H1 (cell line): ENCODE measurements around the gene ANKRD40CL. TPM values are rescaled to one million over a fixed set of nuclear protein-coding genes. Genes with fewer than 3 reads are reported as not detected.
A peak's percentile ranks its signal among the peaks of the same experiment; 100 is the strongest.

Source experiments
- CTCF ChIA-PET: fragments of 300-600 bp; sonication (Branson Sonifier 250); formaldehyde crosslinking; loops from one replicate; lab custom pipeline; 2021; ENCODE audit not compliant: partially characterized antibody; lab: Charles Lee
- POLR2A ChIA-PET: fragments of 300-600 bp; sonication (Branson Sonifier 250); formaldehyde crosslinking; loops from one replicate; lab custom pipeline; 2021; ENCODE audit warnings: inconsistent platforms; ENCODE audit not compliant: partially characterized antibody; lab: Charles Lee
- DNase-seq, 2 experiments: peaks; one replicate each; pipeline versions ENCODE4 v3.0.0 to v3.0.0-alpha.2; 2010 to 2022; ENCODE audit warnings: low spot score in 2 of 2, low read depth in 1 of 2, mixed read lengths in 1 of 2
- FAIRE-seq: peaks from 2 replicates; lab custom pipeline; 2011; peaks lifted over from hg19 to GRCh38; lab: Jason Lieb, UNC
- H2AFZ ChIP-seq: 2 replicates; pipeline ENCODE4 v1.8.1; 2012; ENCODE audit warnings: low read length, inconsistent platforms
- H2AK5ac ChIP-seq: 2 replicates; pipeline ENCODE4 v1.6.1; 2013; ENCODE audit warnings: low read depth, low read length
- H2BK120ac ChIP-seq: replicated peaks from 2 replicates; pipeline ENCODE3; 2013; ENCODE audit warnings: low read depth, low read length, inconsistent platforms
- H2BK12ac ChIP-seq: 2 replicates; pipeline ENCODE4 v1.6.1; 2013; ENCODE audit warnings: low read depth, low read length
- H2BK15ac ChIP-seq: 2 replicates; pipeline ENCODE4 v1.6.1; 2013; ENCODE audit warnings: low read length
- H2BK20ac ChIP-seq: 2 replicates; pipeline ENCODE4 v1.6.1; 2013; ENCODE audit warnings: low read length
- H2BK5ac ChIP-seq: 2 replicates; pipeline ENCODE4 v1.6.1; 2013; ENCODE audit warnings: low read depth, low read length
- H3K14ac ChIP-seq: 2 replicates; pipeline ENCODE4 v1.6.1; 2013; ENCODE audit warnings: inconsistent platforms; ENCODE audit not compliant: insufficient read length
- H3K18ac ChIP-seq: 2 replicates; pipeline ENCODE4 v1.6.1; 2013; ENCODE audit warnings: low read length; ENCODE audit errors: extremely low read depth
- H3K23ac ChIP-seq: 2 replicates; pipeline ENCODE4 v1.6.1; 2013; ENCODE audit warnings: inconsistent platforms; ENCODE audit not compliant: insufficient read length
- H3K23me2 ChIP-seq: 2 replicates; pipeline ENCODE4 v1.6.1; 2013; ENCODE audit warnings: low read depth, low read length
- H3K27ac ChIP-seq: 2 replicates; pipeline ENCODE4 v1.6.1; 2011; ENCODE audit warnings: low read depth, low read length, inconsistent platforms
- H3K27me3 ChIP-seq, 4 experiments: replicated peaks in 1 of 4; 1 replicate in 1 of 4; 2 replicates in 3 of 4; pipeline versions ENCODE4 v1.6.1 to v1.8.1; 2011 to 2013; ENCODE audit warnings: low read length in 3 of 4, mild to moderate bottlenecking in 3 of 4, inconsistent platforms in 2 of 4, mixed read lengths in 2 of 4, moderate library complexity in 1 of 4; ENCODE audit not compliant: control insufficient read depth in 3 of 4, insufficient read depth in 3 of 4; ENCODE audit errors: extremely low read depth in 1 of 4
- H3K36me3 ChIP-seq, 4 experiments: 2 replicates each; pipeline versions ENCODE4 v1.6.1 to v1.8.1; 2011 to 2013; ENCODE audit warnings: mild to moderate bottlenecking in 4 of 4, low read length in 3 of 4, moderate library complexity in 2 of 4, control low read depth in 1 of 4, inconsistent platforms in 1 of 4; ENCODE audit not compliant: insufficient read depth in 4 of 4, control insufficient read depth in 2 of 4
- H3K4ac ChIP-seq: replicated peaks from 2 replicates; pipeline ENCODE3; 2013; ENCODE audit warnings: low read length, low read depth, mixed read lengths, inconsistent platforms; ENCODE audit not compliant: insufficient read length
- H3K4me1 ChIP-seq, 4 experiments: replicated peaks in 1 of 4; 1 replicate in 1 of 4; 2 replicates in 3 of 4; pipeline versions ENCODE4 v1.6.1 to v1.8.1; 2011 to 2013; ENCODE audit warnings: low read length in 3 of 4, inconsistent platforms in 2 of 4, mixed read lengths in 1 of 4; ENCODE audit not compliant: insufficient read depth in 4 of 4, control insufficient read depth in 3 of 4
- H3K4me2 ChIP-seq, 2 experiments: 2 replicates each; pipeline versions ENCODE4 v1.6.1 to v1.8.1; 2011 to 2013; ENCODE audit warnings: low read depth in 2 of 2, low read length in 2 of 2, control low read depth in 1 of 2, inconsistent platforms in 1 of 2, mild to moderate bottlenecking in 1 of 2; ENCODE audit not compliant: insufficient read depth in 1 of 2
- H3K4me3 ChIP-seq, 4 experiments: fragments of 200-600, 300-600 bp in 1 of 4; sonication (generic), shearing (Covaris generic), sonication (Bioruptor Twin) in 1 of 4; 2 replicates each; pipeline versions ENCODE4 v1.5.1 to v1.8.1; 2011 to 2016; ENCODE audit warnings: low read length in 4 of 4, low read depth in 3 of 4, control low read depth in 2 of 4, inconsistent platforms in 2 of 4, mild to moderate bottlenecking in 2 of 4, mixed read lengths in 1 of 4, moderate library complexity in 1 of 4; ENCODE audit not compliant: insufficient read depth in 2 of 4; ENCODE audit errors: extremely low read depth in 1 of 4
- H3K56ac ChIP-seq: replicated peaks from 2 replicates; pipeline ENCODE3; 2013; ENCODE audit warnings: low read depth, mild to moderate bottlenecking, mixed read lengths, low read length, inconsistent platforms; ENCODE audit not compliant: insufficient read length
- H3K79me1 ChIP-seq: 2 replicates; pipeline ENCODE4 v1.6.1; 2013; ENCODE audit warnings: low read depth, low read length, control low read depth
- H3K79me2 ChIP-seq, 2 experiments: 2 replicates each; pipeline versions ENCODE4 v1.6.1 to v1.8.1; 2012 to 2013; ENCODE audit warnings: low read length in 2 of 2, mild to moderate bottlenecking in 2 of 2, inconsistent platforms in 1 of 2; ENCODE audit not compliant: insufficient read depth in 2 of 2, control insufficient read depth in 1 of 2
- H3K9ac ChIP-seq, 4 experiments: replicated peaks in 1 of 4; 1 replicate in 1 of 4; 2 replicates in 3 of 4; pipeline versions ENCODE4 v1.6.1 to v1.8.1; 2011 to 2013; ENCODE audit warnings: low read depth in 3 of 4, low read length in 3 of 4, control low read depth in 2 of 4, mild to moderate bottlenecking in 2 of 4, moderate library complexity in 2 of 4, inconsistent platforms in 1 of 4; ENCODE audit errors: extremely low read depth in 1 of 4
- H3K9me3 ChIP-seq, 2 experiments: 2 replicates each; pipeline versions ENCODE4 v1.6.1 to v1.8.1; 2012 to 2013; ENCODE audit warnings: mild to moderate bottlenecking in 2 of 2, moderate library complexity in 2 of 2, control low read depth in 1 of 2, inconsistent platforms in 1 of 2, low read depth in 1 of 2, low read length in 1 of 2, mixed read lengths in 1 of 2; ENCODE audit not compliant: insufficient read depth in 2 of 2
- H4K20me1 ChIP-seq, 2 experiments: replicated peaks in 1 of 2; 2 replicates each; pipeline versions ENCODE3 to v1.8.1; 2011 to 2013; ENCODE audit warnings: inconsistent platforms in 2 of 2, low read length in 2 of 2, mild to moderate bottlenecking in 1 of 2; ENCODE audit not compliant: insufficient read depth in 2 of 2, control insufficient read depth in 1 of 2
- H4K5ac ChIP-seq: 2 replicates; pipeline ENCODE4 v1.6.1; 2013; ENCODE audit warnings: low read length, low read depth, mixed read lengths, inconsistent platforms; ENCODE audit not compliant: insufficient read length
- H4K8ac ChIP-seq: 2 replicates; pipeline ENCODE4 v1.8.0; 2013; ENCODE audit warnings: mild to moderate bottlenecking, moderate library complexity, low read length, inconsistent platforms; ENCODE audit not compliant: insufficient read depth; ENCODE audit errors: extremely low read depth
- H4K91ac ChIP-seq: replicated peaks from 2 replicates; pipeline ENCODE3; 2013; ENCODE audit warnings: low read length, mixed read lengths, inconsistent platforms; ENCODE audit not compliant: insufficient read length
- RAD21 ChIP-seq, 2 experiments: IDR thresholded peaks in 1 of 2; conservative IDR thresholded peaks in 1 of 2; 2 replicates each; pipeline ENCODE4 v1.6.1; 2011; ENCODE audit warnings: low read depth in 2 of 2, low read length in 2 of 2, improper control_type of control experiment in 1 of 2, inconsistent platforms in 1 of 2, mild to moderate bottlenecking in 1 of 2, moderate library complexity in 1 of 2
- WGBS, 2 experiments: shearing (Covaris generic) in 1 of 2; methylation state at CpG; one replicate each; pipeline versions ENCODE4 v1.1.6 to v1.1.7; 2013 to 2015; ENCODE audit warnings: low lambda C conversion rate in 2 of 2, mixed read lengths in 2 of 2, inconsistent platforms in 1 of 2, low coverage in 1 of 2, missing lambda C conversion rate in 1 of 2; ENCODE audit not compliant: insufficient replicate concordance in 2 of 2, insufficient coverage in 1 of 2, insufficient read length in 1 of 2; ENCODE audit errors: extremely low coverage in 1 of 2, missing lambda C conversion rate in 1 of 2; 5-methylcytosine and 5-hydroxymethylcytosine counted together
- polyA plus RNA-seq, 7 experiments: library from polyadenylated mRNA; depleted of rRNA in 3 of 7; stranded (reverse) in 5 of 7; unstranded in 2 of 7; fragments of >200 nt in 5 of 7; fragments of 200-250 nt in 2 of 7; gene quantifications; 1 replicate in 5 of 7; 2 replicates in 1 of 7; 4 replicates in 1 of 7; pipeline versions ENCODE4 v1.2.1 to v1.2.3, GENCODE V29; 2011 to 2013; ENCODE audit warnings: missing spikeins in 2 of 7, mixed read lengths in 2 of 7
- total RNA-seq: library from RNA; stranded (reverse); fragmentation: NEBNext Ultra II Directional; extraction: Animal tissue kit (Norgen Biotek cat#: 25700); gene quantifications from 2 replicates; pipeline ENCODE4 v1.2.1, GENCODE V29; 2021

Gene ANKRD40CL
- total and polyA plus RNA-seq, 2 of the 8 experiments (the other 6 are each of a cell fraction or from before 2014, with no cell fraction given) = not detected

GRCh38 chr17:50803676-50804075 is 36.4 kb upstream of the ANKRD40CL start:
- Histone ChIP-seq H3K9ac (no peak overlapping the region), H3K27ac (no peak overlapping the region), H3K14ac (no peak overlapping the region), H2AFZ (peak overlapping the region; percentile 7), H3K79me1 (no peaks in the 10 kb centered on the region), H3K4ac (no peak overlapping the region), H3K4me3 (no peak overlapping the region), H4K20me1 (no peaks in the 10 kb centered on the region), H3K9me3 (no peaks in the 10 kb centered on the region), H4K5ac (no peak overlapping the region), H3K79me2 (no peaks in the 10 kb centered on the region), H3K4me2 (no peak overlapping the region), H2BK12ac (no peak overlapping the region), H4K91ac (no peak overlapping the region), H2BK120ac (no peak overlapping the region), H3K18ac (no peak overlapping the region), H2BK5ac (no peak overlapping the region), H3K4me1 (peaks cover 0 to 3% (median 0%) of the 10 kb centered on the region in 4 experiments; a peak in 4 of 7 replicates), H3K27me3 (no peaks in the 10 kb centered on the region), H3K23ac (no peak overlapping the region), H2AK5ac (no peak overlapping the region), H3K56ac (no peak overlapping the region), H2BK15ac (no peak overlapping the region), H3K23me2 (no peaks in the 10 kb centered on the region), H3K36me3 (no peaks in the 10 kb centered on the region), H2BK20ac (no peak overlapping the region), H4K8ac (no peak overlapping the region)
- ChIA-PET CTCF (interaction anchor here (0.7 to 11.5 kb wide), 9 partner anchors 12 to 146 kb away, joined by 3 to 130 read pairs (median 5); no protein-coding TSS in a partner anchor), POLR2A (interaction anchor here (1.0 kb wide), 1 partner anchor 13 kb away, joined by 3 read pairs; no protein-coding TSS in a partner anchor)
- FAIRE-seq (no peak), DNase-seq (no peak)
- 85% methylated on average over 6 of the region's 6 CpGs; no CpG with 5 or more reads in 1 of the 2 experiments for WGBS, 2 experiments
- TF ChIP-seq RAD21 (IDR thresholded peaks at IDR 0.05 in 1 of 2, conservative IDR thresholded peaks at IDR 0.05 in 1 of 2; ENCODE audit: low read depth in 2 of 2, low read length in 2 of 2) = no peak
